ENCODE measurements around the gene ITPR3.

ITPR3 gene

DNA sequence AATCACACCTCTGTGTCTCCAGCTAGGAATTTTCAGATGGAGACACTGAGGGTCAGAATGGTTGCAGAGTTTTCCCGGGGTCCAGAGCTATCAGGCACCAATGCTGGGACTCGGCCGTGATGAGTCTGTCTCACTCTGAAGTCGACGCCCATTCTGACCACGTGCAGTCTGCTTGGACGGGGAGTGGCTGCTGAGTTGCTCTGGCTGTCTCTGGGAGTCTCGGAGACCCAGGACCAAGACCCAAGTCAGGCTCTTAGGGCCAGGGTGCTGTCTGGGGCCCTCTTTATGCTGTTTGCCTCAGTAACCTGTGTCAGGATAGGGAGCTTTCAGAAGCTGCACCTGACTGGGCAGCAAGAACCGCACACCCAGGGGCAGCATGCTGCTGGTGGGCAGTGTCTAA lies 121.0 kb downstream of the ITPR3 start:
- DNase-seq: no peak

DNA sequence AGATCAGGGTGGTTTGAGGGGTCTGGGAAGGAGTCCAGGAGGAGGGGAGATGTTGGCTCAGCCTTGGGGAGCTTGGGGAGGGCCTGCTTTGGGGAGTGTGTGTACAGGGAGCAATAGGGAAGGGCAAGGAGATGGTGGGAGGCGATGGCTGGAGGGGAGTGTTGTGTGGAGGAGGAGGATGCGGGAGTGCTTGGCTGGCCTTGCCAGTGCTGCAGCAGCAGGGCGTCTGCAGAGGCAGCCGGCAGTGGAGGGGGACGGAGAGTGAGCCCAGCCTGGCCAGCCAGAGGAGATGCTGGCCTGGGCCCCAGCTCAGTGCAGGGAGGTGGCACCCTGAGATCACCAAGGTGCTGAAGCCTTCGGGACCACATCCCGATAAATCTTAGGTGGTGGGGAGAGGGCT lies 121.7 kb downstream of the ITPR3 start:
- no peak for DNase-seq

DNA sequence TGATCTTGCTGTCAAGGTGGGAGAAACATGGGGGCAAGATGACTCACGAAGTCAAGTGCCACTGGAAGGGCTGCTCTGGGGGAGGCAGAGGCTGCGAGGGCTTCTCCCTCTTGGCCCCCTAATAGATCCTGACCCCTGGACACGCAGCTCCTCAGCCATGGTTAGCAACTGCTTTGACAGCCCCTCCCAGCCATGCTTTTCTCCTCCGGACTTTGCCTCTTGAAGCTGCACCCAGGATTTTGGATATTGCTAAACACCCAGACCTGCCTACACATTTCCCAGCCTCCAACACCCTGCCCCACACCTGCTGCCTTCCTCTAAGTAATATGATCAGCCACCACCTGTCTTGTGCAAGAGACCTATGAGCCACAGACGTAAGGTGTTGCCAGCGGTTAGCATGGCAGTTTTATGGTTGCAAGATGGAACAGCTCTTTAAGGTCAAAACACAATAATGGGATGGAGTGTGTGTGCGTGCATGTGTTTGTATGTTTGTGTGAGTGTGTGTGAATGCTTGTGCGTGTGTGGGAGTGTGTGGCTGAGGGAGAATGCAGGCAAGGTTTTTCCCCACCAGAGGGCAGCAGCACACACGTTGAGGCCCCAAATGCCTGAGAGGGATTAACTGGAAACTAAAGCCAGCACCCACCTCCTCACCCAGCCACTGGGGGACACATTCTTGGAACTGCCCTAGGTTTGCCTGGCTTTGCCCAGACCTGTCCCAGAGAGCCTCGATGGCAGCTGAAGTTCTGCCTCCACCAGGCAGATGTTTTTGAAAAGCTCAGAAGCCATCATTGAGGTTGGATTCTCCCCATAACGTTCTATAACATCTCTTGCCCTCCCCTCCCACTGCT lies 123.1 kb downstream of the ITPR3 start:
- DNase-seq: peak; percentile 80

DNA sequence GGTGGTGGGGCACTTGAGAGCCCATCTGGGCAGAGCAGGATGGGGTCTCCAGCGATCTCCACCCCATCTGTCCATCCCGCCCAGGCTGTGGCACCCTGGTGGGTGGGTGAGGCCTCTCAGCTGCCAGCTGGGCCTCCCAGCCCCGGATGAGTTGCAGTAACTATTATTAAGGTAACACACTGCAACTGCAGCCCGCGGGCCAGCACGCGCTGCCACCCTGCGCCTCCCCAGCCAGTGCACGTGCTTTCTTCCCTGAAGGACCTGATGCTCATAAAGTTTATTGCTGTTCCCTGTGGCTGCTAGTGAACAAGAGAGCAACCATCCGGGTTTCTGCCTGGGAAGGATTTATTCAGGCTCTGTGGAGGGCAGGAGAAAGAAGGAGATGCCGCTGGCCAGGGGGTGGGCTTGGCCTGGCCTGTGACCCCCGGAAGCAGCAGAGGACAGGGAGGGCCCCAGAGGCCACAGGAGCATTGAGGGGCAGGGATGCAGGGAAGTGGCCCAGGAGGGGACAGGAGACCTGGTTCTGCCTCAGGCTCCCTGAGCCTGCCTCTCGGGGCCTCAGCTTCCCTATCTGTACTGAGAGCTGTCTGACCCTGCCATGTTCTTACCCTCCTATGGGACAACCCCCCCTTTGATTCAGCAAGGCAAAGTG lies 123.9 kb downstream of the ITPR3 start:
- no peak for DNase-seq

DNA sequence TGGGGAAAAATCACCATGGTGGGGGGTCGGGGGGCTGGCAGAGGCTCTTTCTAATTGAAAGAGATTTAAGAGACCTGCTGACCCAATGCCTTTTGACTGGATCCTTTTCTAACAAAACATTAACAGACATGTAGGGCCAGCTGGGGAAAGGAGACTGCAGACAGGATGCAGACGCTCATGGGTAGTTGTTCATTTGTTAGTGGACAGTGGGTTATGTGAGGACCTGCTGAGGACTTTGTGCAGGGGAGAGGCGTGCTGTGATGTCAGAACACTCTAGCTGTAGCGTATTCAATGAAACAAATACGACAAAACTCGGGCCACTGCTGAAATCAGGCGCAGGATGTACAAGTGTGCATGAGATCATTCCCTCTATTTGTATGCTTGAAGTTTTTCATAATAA lies 124.4 kb downstream of the ITPR3 start:
- no peak for DNase-seq
